Progenitor cell of endocrine pancreas (in vitro differentiated cells): Measurements from ENCODE around the gene UBE4B. TPM values are rescaled to one million over a fixed set of nuclear protein-coding genes. Genes with fewer than 3 reads are reported as not detected.
A peak's percentile ranks its signal among the peaks of the same experiment; 100 is the strongest.
"Not testable (repeated sequence)": the region's sequence is repeated elsewhere in the genome, so short reads cannot be mapped to it uniquely, and the experiment has no call there.

Experiments
- DNase-seq: peaks from one replicate; pipeline ENCODE4 v3.0.0; 2021; ENCODE audit warnings: low spot score; ENCODE audit not compliant: unreplicated experiment
- H3K27ac Mint-ChIP-seq: 2 replicates; pipeline ENCODE4 v1.8.0; 2021; ENCODE audit warnings: mild to moderate bottlenecking, moderate library complexity, mixed read lengths
- H3K27me3 Mint-ChIP-seq: 2 replicates; pipeline ENCODE4 v1.8.0; 2021; ENCODE audit warnings: mixed read lengths
- H3K36me3 Mint-ChIP-seq: 2 replicates; pipeline ENCODE4 v1.8.0; 2022; ENCODE audit warnings: mixed read lengths; ENCODE audit not compliant: insufficient read depth
- H3K4me1 Mint-ChIP-seq: 2 replicates; pipeline ENCODE4 v1.8.0; 2021; ENCODE audit warnings: low read depth, mixed read lengths
- H3K4me3 Mint-ChIP-seq: 2 replicates; pipeline ENCODE4 v1.8.0; 2021; ENCODE audit warnings: low read depth, mild to moderate bottlenecking, moderate library complexity, mixed read lengths
- H3K9me3 Mint-ChIP-seq: 2 replicates; pipeline ENCODE4 v1.8.0; 2021; ENCODE audit warnings: low read depth, mixed read lengths
- CTCF ChIP-seq: fragments of 200-600 bp; sonication (generic); IDR thresholded peaks from one replicate; pipeline ENCODE4 v1.5.0; 2021; ENCODE audit warnings: antibody characterized with exemption, mild to moderate bottlenecking; ENCODE audit not compliant: unreplicated experiment
- total RNA-seq: library from RNA; stranded (reverse); gene quantifications from 2 replicates; pipeline ENCODE4 v1.2.1, GENCODE V29; 2021

The UBE4B gene
- total RNA-seq, 1 donor from 2014 or later: 78.1 TPM

DNA sequence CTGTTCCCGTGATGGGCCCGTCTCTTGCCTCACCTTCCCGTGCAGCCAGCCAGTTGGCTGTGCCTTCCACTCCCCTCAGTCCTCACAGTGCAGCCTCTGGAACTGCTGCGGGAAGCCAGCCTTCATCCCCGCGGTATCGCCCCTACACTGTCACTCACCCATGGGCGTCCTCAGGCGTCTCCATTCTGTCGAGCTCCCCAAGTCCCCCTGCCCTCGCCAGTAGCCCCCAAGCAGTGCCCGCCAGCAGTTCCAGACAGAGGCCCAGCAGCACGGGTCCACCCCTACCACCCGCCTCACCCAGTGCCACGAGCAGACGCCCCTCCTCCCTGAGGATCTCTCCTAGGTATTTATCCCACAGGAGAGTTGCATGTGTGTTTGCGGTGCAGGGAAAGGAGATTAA, 73.5 kb downstream of the UBE4B start:
- Mint-ChIP-seq H3K36me3 (peaks cover 31% of the 10 kb centered on the region), H3K4me3 (no peak overlapping the region), H3K9me3 (no peaks in the 10 kb centered on the region), H3K4me1 (peaks cover 7% of the 10 kb centered on the region), H3K27me3 (no peaks in the 10 kb centered on the region), H3K27ac (no peak overlapping the region)
- DNase-seq: no peak
- no peak for TF ChIP-seq CTCF

- Mint-ChIP-seq H3K36me3 (peaks cover 30% of the 10 kb centered on the region), H3K4me3 (no peak overlapping the region), H3K9me3 (no peaks in the 10 kb centered on the region), H3K27ac (no peak overlapping the region), H3K4me1 (peaks cover 7% of the 10 kb centered on the region), H3K27me3 (no peaks in the 10 kb centered on the region)
- TF ChIP-seq CTCF: no peak
- DNase-seq: no peak
Observed at GRCh38 chr1:10106756-10107475, 74.2 kb downstream of the UBE4B start.

GRCh38 chr1:10107476-10107847, 74.7 kb downstream of the UBE4B start:
- not testable (repeated sequence) for H3K27ac Mint-ChIP-seq, H3K4me1 Mint-ChIP-seq, H3K4me3 Mint-ChIP-seq, DNase-seq, H3K9me3 Mint-ChIP-seq, H3K27me3 Mint-ChIP-seq
- H3K36me3 Mint-ChIP-seq: peaks cover 30% of the 10 kb centered on the region

GRCh38 chr1:10108134-10108663, 75.4 kb downstream of the UBE4B start:
- no peak for DNase-seq
- H3K27ac Mint-ChIP-seq: peak overlapping the region; percentile 78
- H3K9me3 Mint-ChIP-seq: no peaks in the 10 kb centered on the region
- H3K4me3 Mint-ChIP-seq: no peak overlapping the region
- peaks cover 7% of the 10 kb centered on the region for H3K4me1 Mint-ChIP-seq
- TF ChIP-seq CTCF: no peak
- H3K27me3 Mint-ChIP-seq: no peaks in the 10 kb centered on the region
- peaks cover 31% of the 10 kb centered on the region for H3K36me3 Mint-ChIP-seq

GRCh38 chr1:10108948-10109708, 76.4 kb downstream of the UBE4B start:
- H3K36me3 Mint-ChIP-seq: peaks cover 30% of the 10 kb centered on the region
- H3K27me3 Mint-ChIP-seq: no peaks in the 10 kb centered on the region
- H3K4me3 Mint-ChIP-seq: no peak overlapping the region
- peaks cover 7% of the 10 kb centered on the region for H3K4me1 Mint-ChIP-seq
- no peak for TF ChIP-seq CTCF
- H3K27ac Mint-ChIP-seq: peak overlapping the region; percentile 11
- no peaks in the 10 kb centered on the region for H3K9me3 Mint-ChIP-seq
- no peak for DNase-seq
